22Rv1 (cell line): ENCODE data around the gene CKLF.

Source experiments
- ZFX ChIP-seq: fragments of 450-650 bp; IDR thresholded peaks from 2 replicates; pipeline ENCODE4 v1.6.1; 2017; ENCODE audit warnings: antibody characterized with exemption, borderline replicate concordance
- TF ChIP-seq, protein P1 (sequence below): fragments of 450-650 bp; IDR thresholded peaks from 2 replicates; pipeline ENCODE4 v1.5.1; 2017; ENCODE audit warnings: mild to moderate bottlenecking

DNA sequence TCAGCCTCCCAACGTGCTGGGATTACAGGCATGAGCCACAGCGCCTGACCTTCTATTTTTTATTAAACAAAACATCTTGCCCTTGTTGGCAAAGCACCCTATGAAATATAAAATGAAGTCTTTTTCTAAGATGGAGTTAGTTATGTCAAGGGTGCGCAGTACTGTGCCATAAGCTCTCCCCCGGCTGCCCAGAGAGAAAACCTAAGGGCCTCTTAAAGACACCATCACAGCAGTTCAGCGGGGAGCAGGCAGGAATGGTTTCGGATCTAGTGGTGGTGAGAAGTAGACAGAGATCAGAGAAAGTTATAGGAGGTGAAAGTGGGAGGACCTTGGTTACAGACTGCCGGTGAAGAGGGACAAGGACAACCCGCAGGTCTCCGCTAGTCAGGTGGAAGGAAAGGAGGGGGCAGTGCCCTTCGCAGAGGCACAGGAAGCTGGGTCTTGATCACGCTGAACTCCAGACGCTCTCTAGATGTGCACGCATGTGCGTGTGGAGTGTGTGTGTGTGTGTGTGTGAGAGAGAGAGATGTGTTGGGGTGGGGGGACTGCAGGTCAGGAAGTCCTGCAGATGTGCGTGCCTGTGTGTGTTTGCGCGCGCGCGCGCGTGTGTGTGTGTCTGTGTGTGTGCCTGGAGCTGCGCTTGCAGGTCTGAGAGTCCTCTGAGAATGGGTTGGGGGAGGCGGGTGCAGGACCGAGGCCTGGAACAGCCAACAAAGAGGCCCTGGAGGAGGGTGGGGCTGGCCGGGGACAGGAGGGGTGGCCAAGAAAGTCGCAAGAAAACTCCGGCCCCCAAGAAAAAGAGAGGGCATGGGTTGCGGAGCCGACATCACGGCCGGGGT lies 51.4 kb downstream of the CKLF start:
- TF ChIP-seq, protein P1, sequence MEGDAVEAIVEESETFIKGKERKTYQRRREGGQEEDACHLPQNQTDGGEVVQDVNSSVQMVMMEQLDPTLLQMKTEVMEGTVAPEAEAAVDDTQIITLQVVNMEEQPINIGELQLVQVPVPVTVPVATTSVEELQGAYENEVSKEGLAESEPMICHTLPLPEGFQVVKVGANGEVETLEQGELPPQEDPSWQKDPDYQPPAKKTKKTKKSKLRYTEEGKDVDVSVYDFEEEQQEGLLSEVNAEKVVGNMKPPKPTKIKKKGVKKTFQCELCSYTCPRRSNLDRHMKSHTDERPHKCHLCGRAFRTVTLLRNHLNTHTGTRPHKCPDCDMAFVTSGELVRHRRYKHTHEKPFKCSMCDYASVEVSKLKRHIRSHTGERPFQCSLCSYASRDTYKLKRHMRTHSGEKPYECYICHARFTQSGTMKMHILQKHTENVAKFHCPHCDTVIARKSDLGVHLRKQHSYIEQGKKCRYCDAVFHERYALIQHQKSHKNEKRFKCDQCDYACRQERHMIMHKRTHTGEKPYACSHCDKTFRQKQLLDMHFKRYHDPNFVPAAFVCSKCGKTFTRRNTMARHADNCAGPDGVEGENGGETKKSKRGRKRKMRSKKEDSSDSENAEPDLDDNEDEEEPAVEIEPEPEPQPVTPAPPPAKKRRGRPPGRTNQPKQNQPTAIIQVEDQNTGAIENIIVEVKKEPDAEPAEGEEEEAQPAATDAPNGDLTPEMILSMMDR: no peak
- TF ChIP-seq ZFX: no peak
